GM19324 (cell line): ENCODE results near the gene TIMM10.
"Not testable (repeated sequence)": the region's sequence is repeated elsewhere in the genome, so short reads cannot be mapped to it uniquely, and the experiment has no call there.

Experiments used
- ATAC-seq: cut with Tn5 transposase; IDR thresholded peaks from one replicate; pipeline ENCODE4 v1.9.1; 2021; ENCODE audit warnings: mild to moderate bottlenecking, moderate library complexity; ENCODE audit not compliant: unreplicated experiment, low FRiP score

Gene TIMM10

DNA sequence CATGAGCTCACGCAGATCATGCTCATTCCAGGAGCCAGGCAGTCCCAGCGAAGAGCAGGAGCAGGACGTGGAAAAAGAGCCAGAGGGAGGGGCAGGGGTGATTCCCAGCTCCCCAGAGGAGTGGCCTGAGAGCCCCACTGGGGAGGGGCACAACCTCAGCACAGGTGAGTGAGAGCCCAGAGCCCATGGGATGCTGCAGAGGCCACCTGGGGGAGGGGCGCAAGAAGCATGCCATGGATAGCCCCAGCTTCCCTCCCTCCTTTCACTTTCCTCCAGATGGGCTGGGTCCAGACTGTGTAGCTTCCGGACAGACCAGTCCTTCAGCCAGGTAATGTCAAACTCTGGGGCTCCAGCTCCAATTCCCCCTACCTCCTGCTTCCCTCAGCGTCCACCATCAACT, 13.0 kb upstream of the TIMM10 start:
- ATAC-seq = no peak

- ATAC-seq = no peak
Observed at GRCh38 chr11:57542582-57542981, 12.0 kb upstream of the TIMM10 start.

DNA sequence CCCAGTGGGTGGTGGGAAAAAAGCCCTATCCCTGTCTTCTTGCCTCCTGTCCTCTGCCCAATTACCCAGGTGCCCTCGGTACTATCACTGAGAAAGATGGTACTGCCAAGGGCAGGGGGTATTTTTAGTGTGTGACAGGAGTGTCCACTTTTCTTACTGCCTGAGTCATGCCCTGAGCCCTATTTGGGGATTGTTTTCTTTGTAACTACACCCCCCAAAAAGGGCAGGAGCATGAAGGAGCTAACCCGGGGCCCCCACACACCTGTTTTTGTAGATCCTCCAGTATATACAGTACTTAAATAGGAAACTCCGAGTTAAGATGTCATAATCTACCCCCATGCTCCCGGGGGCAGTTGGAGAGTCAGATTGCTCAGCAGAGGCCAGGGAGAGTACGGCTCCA, 10.6 kb upstream of the TIMM10 start:
- no peak for ATAC-seq

- ATAC-seq = no peak
Observed at GRCh38 chr11:57539342-57539741, 8.8 kb upstream of the TIMM10 start.

DNA sequence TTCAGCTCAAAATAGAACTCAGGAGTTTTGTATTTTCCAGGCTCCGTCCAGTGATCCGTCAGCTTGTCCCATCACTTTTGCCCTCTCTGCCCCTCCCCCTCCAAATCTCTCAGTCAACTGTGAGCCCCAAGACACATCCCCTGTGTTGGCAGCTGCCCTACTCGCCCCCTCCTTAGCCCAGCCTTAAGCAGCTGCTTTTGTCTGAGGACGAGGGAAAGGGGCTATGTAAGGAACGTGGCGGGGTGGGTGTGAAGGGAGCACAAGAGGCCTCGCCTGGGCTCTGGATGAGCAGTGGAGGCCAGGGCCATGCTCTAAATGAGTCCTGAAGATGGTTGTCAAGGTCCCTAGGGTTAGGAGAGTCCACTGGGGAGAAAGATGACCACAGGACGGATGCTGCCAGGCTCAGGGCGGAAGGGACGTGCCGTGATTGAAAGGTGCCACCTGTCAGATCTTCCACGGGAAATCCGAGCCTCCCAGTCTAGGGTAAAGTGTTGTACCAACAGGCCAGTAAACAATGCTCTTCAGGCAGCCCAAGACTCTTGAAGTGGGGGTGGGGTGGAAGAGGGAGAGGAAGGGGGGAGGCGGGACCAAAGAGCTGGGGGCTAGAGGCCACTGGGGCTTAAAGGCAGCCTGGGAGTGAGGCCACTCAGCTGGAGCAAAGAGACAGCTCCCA, 6.5 kb upstream of the TIMM10 start, which contains the start of gene SMTNL1:
SMTNL1 (plus strand) TSS at position 649 of the 673 bp plus-strand sequence. CDS start 5,048 bp downstream, outside the sequence.
- no peak for ATAC-seq

- ATAC-seq = not testable (repeated sequence)
Observed at GRCh38 chr11:57534449-57534848, 3.9 kb upstream of the TIMM10 start.

DNA sequence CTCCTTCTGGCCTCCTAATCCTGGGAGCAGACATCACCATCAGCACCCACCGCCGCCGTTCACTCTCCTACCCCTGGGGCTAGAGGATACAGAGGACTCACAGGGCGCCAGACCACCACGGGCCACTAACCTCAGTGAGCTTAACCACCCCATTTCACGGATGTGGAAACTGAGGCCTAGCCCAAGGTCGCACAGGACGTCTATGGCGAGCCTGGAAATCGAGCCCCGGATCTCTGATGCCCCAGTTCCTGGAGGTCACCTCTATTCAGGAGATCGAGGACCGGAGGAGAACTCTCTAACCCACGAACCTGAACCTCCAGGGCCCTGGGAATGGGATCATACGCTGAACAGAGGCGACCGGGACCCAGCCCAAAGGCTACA, 349 bp downstream of the TIMM10 start:
- no peak for ATAC-seq

GRCh38 chr11:57529012-57529411, 1.5 kb downstream of the TIMM10 start:
- ATAC-seq = no peak

- no peak for ATAC-seq
Observed at GRCh38 chr11:57527056-57527631, 3.4 kb downstream of the TIMM10 start.

DNA sequence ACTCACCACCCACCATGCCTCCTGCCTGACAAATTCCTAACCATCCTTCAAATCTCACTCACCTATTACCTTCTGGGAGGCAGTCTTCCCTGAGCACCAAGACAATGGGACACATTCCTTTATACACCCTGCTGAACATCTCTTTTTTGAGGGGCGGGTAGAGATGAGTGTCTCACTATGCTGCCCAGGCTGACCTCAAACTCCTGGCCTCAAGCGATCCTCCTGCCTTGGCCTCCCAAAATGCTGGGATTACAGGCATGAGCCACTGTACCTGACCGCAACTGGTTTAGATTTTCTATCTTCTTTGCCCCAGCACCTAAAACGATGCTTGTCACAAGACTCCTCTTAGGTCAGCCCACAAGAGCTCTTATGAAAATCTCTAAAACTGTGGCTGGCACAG, 7.1 kb downstream of the TIMM10 start:
- no peak for ATAC-seq

- no peak for ATAC-seq
Observed at GRCh38 chr11:57521116-57521515, 9.4 kb downstream of the TIMM10 start.

DNA sequence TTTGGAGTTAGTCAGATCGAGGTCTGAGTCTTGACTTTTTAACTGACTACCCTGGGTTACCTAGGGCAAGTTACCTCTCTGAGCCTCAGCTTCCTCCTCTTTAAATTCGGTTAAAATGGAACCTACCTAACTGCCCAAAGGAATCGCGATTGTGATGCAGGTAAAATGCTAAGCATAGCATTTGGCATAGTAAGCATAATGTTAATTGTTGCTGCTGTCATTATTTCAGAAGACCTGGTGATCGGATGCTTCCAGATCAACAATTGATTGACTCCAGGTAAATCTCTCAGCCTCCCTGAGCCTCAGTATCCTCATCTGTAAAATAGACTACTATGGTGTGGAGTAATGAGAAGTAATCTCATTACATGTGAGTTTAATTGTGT, 14.5 kb downstream of the TIMM10 start:
- no peak for ATAC-seq

- peak; percentile 50 for ATAC-seq
Observed at GRCh38 chr11:57515332-57516060, 15.1 kb downstream of the TIMM10 start, which contains the start of gene SLC43A1. TSS of gene SLC43A1 (minus strand) at chr11:57515702. CDS start at chr11:57514111, 1,591 bp downstream.

- peak; percentile 39 for ATAC-seq
Observed at GRCh38 chr11:57514538-57515331, 15.8 kb downstream of the TIMM10 start.

DNA sequence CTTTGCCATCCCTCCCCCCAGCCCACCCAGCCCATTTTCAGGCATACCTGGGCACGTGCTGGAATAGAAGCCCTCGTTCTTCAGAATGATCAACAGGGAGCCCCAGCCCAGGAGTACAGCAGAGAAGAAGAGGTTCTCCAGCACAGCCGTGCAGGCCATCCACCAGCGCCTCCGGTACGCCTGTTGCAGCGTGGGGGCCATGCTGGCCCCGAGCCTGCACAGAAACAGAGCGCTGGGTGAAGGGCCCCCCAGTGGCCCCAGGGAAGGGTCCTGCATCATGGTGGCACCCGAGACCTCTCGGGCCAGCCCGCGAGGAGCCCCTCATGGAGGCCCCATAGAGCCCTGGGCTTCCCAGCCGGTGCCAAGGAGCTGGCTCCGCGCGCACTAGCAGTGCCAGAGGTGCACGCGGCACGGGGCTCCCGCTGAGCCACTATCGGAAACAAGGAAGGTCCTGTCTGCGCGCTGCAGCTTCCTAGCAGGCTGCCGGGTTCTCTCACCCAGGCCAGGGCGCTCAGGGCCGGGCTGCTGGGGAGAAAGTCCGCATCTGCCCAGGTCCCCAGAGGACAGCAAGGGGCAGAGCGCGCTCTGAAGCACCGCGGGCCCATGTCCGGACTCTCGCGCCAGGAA, 16.5 kb downstream of the TIMM10 start:
- peak; percentile 18 for ATAC-seq

DNA sequence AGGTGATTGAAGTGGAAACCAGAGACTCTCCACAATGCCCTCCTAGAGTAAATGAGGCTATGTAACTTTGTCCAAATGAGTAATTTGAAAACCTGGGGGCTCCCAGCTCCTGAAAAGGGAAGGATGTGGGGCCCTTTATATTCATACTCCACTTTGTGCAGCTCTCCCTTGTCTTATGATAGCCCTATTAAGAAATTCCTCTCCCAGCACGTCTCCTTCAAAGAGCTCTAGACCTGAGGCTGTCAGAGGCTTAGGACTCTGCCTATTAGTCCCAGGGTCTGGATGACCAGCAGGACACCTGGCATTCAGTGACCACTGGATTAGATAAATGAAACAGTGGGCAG, 17.1 kb downstream of the TIMM10 start:
- no peak for ATAC-seq

- no peak for ATAC-seq
Observed at GRCh38 chr11:57512646-57513451, 17.7 kb downstream of the TIMM10 start.

- ATAC-seq = no peak
Observed at GRCh38 chr11:57511741-57512430, 18.7 kb downstream of the TIMM10 start.
